Body of pancreas (tissue), 4 donors: ENCODE results near the gene ACE. TPM values are rescaled to one million over a fixed set of nuclear protein-coding genes. Genes with fewer than 3 reads are reported as not detected.

Experiments
- ATAC-seq: fragments of 150-250 bp; one replicate; pipeline ENCODE4 v1.9.1; 2016
- DNase-seq, 4 donors: peaks; one replicate each; pipeline ENCODE4 v3.0.0-alpha.2; 2019
- H3K27ac ChIP-seq, 4 donors: fragments of 200-600 bp; sonication (generic); 1 replicate in 3 of 4; 2 replicates in 1 of 4; pipeline versions ENCODE4 v1.5.1 to v1.6.1; 2016 to 2019; ENCODE audit warnings: mild to moderate bottlenecking in 1 of 4, mixed read lengths in 1 of 4, moderate library complexity in 1 of 4
- H3K27me3 ChIP-seq, 2 donors: fragments of 200-600 bp; sonication (generic); one replicate each; pipeline ENCODE4 v1.6.0; 2016; ENCODE audit warnings: mild to moderate bottlenecking in 1 of 2
- H3K36me3 ChIP-seq, 2 donors: fragments of 200-600 bp; sonication (generic); replicated peaks in 1 of 2; 2 replicates each; pipeline ENCODE4 v1.5.1; 2016; ENCODE audit warnings: low read depth in 2 of 2; ENCODE audit not compliant: insufficient read depth in 1 of 2
- H3K4me1 ChIP-seq: fragments of 200-600 bp; sonication (generic); one replicate; pipeline ENCODE4 v1.6.0; 2016
- H3K4me3 ChIP-seq, 2 donors: fragments of 200-600 bp; sonication (generic); 1 replicate in 1 of 2; 2 replicates in 1 of 2; pipeline ENCODE4 v1.5.1; 2016 to 2019
- H3K9me3 ChIP-seq, 3 donors: fragments of 200-600 bp; sonication (generic); 1 replicate in 2 of 3; 2 replicates in 1 of 3; pipeline ENCODE4 v1.5.1; 2016
- CTCF ChIP-seq, 7 experiments: fragments of 450-650 bp in 4 of 7; fragments of 200-600 bp in 3 of 7; sonication (generic) in 3 of 7; IDR thresholded peaks; one replicate each; pipeline ENCODE4 v1.5.1; 2016 to 2019; ENCODE audit warnings: antibody characterized with exemption in 7 of 7
- POLR2A ChIP-seq, 3 donors: fragments of 450-650 bp; IDR thresholded peaks; one replicate each; pipeline ENCODE4 v1.6.1; 2016; ENCODE audit warnings: antibody characterized with exemption in 3 of 3, mild to moderate bottlenecking in 2 of 3
- WGBS, 2 donors: methylation state at CpG; one replicate each; pipeline ENCODE4 v1.1.5; 2017; 5-methylcytosine and 5-hydroxymethylcytosine counted together
- intact Hi-C: fragments of 100-400 bp; cut with DNase I; formaldehyde crosslinking; loops from one replicate; pipeline ENCODE4 v1.15.1; 2023
- total RNA-seq, 2 donors: library from RNA; depleted of rRNA; stranded (reverse); fragments of >200 nt; gene quantifications; one replicate each; pipeline ENCODE4 v1.1.0, GENCODE V29; 2016

The ACE gene
- total RNA-seq, 2 donors from 2014 or later = 5.3 to 6.2 TPM

- no peaks in the 10 kb centered on the region for H3K27me3 ChIP-seq
- no peak for ATAC-seq
- WGBS, 2 donors = 76 to 79% methylated on average over 9 to 12 of the region's 12 CpGs
Measured at GRCh38 chr17:63486317-63487013, 9.6 kb downstream of the ACE start.

GRCh38 chr17:63487014-63487339 lies 10.1 kb downstream of the ACE start:
- Histone ChIP-seq H3K4me1 (no peaks in the 10 kb centered on the region), H3K27me3 (no peaks in the 10 kb centered on the region), H3K9me3 (no peaks in the 10 kb centered on the region), H3K36me3 (no peaks in the 10 kb centered on the region), H3K4me3 (no peak overlapping the region), H3K27ac (no peak overlapping the region)
- ATAC-seq = no peak
- intact Hi-C loops = no loop called here
- TF ChIP-seq POLR2A (IDR thresholded peaks at IDR 0.05) = no peak
- no peak for TF ChIP-seq CTCF (IDR thresholded peaks at IDR 0.05)
- DNase-seq = no peak
- 77 to 79% methylated on average over 5 to 10 of the region's 11 CpGs for WGBS, 2 donors

More at GRCh38 chr17:63486317-63487013, 9.6 kb downstream of the ACE start:
- no peak for TF ChIP-seq POLR2A (IDR thresholded peaks at IDR 0.05)
- TF ChIP-seq CTCF (IDR thresholded peaks at IDR 0.05) = no peak
- H3K36me3 ChIP-seq = no peaks in the 10 kb centered on the region
- H3K4me3 ChIP-seq = no peak overlapping the region
- no peaks in the 10 kb centered on the region for H3K4me1 ChIP-seq
- no peak for DNase-seq
- no peak overlapping the region for H3K27ac ChIP-seq
- H3K9me3 ChIP-seq = no peaks in the 10 kb centered on the region
- intact Hi-C loops = no loop called here

DNA sequence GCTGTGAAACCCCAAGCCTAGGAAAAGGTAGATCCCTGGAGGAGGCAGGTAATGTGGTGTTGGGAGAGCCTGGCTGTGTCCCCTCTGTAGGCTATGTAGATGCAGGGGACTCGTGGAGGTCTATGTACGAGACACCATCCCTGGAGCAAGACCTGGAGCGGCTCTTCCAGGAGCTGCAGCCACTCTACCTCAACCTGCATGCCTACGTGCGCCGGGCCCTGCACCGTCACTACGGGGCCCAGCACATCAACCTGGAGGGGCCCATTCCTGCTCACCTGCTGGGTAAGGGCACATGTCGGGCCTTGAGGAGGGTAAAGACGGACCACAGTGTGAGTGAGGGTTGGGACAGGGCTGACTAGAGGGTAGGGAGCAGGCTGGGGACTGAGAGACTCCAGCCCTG lies 12.0 kb downstream of the ACE start:
- intact Hi-C loops = no loop called here

DNA sequence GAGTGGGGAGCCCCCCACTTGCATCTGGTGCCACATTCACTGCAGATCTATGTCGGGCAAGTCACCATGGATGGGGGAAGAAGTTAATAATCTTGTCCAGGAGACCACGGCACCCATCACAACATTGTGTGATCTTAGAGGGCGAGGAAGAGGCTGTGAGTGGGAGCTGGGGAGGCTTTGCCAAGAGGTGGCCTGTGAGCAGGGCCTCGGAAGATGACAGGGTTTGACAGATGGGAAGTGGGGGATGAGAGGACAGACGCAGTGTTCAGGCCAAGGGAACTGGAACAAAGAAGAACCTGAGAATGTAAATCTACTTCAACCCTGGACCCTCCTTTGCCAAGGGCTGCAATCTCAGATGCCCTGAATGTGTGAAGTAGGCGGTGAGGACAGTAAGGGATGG lies 12.4 kb downstream of the ACE start:
- no peak for TF ChIP-seq POLR2A (IDR thresholded peaks at IDR 0.05)
- TF ChIP-seq CTCF (IDR thresholded peaks at IDR 0.05) = no peak
- Histone ChIP-seq H3K9me3 (no peaks in the 10 kb centered on the region), H3K36me3 (no peaks in the 10 kb centered on the region), H3K27ac (no peak overlapping the region), H3K4me1 (no peaks in the 10 kb centered on the region), H3K27me3 (no peaks in the 10 kb centered on the region), H3K4me3 (no peak overlapping the region)
- WGBS, 2 donors = 80 to 88% methylated on average over 6 of the region's 6 CpGs
- DNase-seq (no peak), ATAC-seq (no peak)
- intact Hi-C loops = no loop called here

More for the DNA sequence above, 12.0 kb downstream of the ACE start:
- Histone ChIP-seq H3K36me3 (no peaks in the 10 kb centered on the region), H3K27ac (no peak overlapping the region), H3K27me3 (no peaks in the 10 kb centered on the region), H3K4me1 (no peaks in the 10 kb centered on the region), H3K9me3 (no peaks in the 10 kb centered on the region), H3K4me3 (no peak overlapping the region)
- WGBS, 2 donors = 89 to 94% methylated on average over 8 to 10 of the region's 10 CpGs
- DNase-seq (no peak), ATAC-seq (no peak)
- TF ChIP-seq CTCF (IDR thresholded peaks at IDR 0.05) (no peak), POLR2A (IDR thresholded peaks at IDR 0.05) (no peak)

- Histone ChIP-seq H3K4me3 (no peak overlapping the region), H3K27ac (no peak overlapping the region), H3K36me3 (no peaks in the 10 kb centered on the region), H3K4me1 (peaks cover 5% of the 10 kb centered on the region), H3K9me3 (no peaks in the 10 kb centered on the region), H3K27me3 (no peaks in the 10 kb centered on the region)
- TF ChIP-seq POLR2A (IDR thresholded peaks at IDR 0.05) (no peak), CTCF (IDR thresholded peaks at IDR 0.05) (no peak)
- no peak for ATAC-seq
- WGBS, 2 donors = 53 to 60% methylated on average over 10 of the region's 10 CpGs
- intact Hi-C loops = no loop called here
- DNase-seq = peak in 2 of 4 donors; percentile 19 to 31
Measured at GRCh38 chr17:63490329-63490728, 13.5 kb downstream of the ACE start.
